K562 (cell line): Measurements from ENCODE around the gene ILKAP. TPM values are rescaled to one million over a fixed set of nuclear protein-coding genes. Genes with fewer than 3 reads are reported as not detected.

Experiments
- CHD1 ChIP-seq: fragments of 200-600 bp; sonication (generic); IDR thresholded peaks from one replicate; pipeline ENCODE4 v1.6.1; 2012; ENCODE audit warnings: mild to moderate bottlenecking, moderate library complexity, low read length, inconsistent platforms
- CTBP1 ChIP-seq: fragments of 450-650 bp; IDR thresholded peaks from 2 replicates; pipeline ENCODE4 v1.6.1; 2016; ENCODE audit warnings: borderline replicate concordance
- MBD2 ChIP-seq: sonication (generic); IDR thresholded peaks from 2 replicates; pipeline ENCODE4 v1.6.1; 2016; ENCODE audit warnings: low read depth, borderline replicate concordance
- RBM15 ChIP-seq: fragments of 200-400 bp; formaldehyde crosslinking; IDR thresholded peaks from 2 replicates; pipeline ENCODE4 v1.6.1; 2018; ENCODE audit warnings: mild to moderate bottlenecking, low read length, moderate library complexity; ENCODE audit not compliant: insufficient read depth
- RFX1 ChIP-seq: fragments of 450-650 bp; IDR thresholded peaks from 2 replicates; pipeline ENCODE4 v1.6.1; 2016; ENCODE audit warnings: mild to moderate bottlenecking, moderate library complexity
- polyA plus RNA-seq, 8 experiments: library from polyadenylated mRNA; depleted of rRNA in 4 of 8; stranded (reverse) in 5 of 8; unstranded in 3 of 8; fragments of >200 nt; fragmentation: Nextera tagmentation in 2 of 8; fragmentation: Illumina TruSeq in 1 of 8; extraction: Ambion mirVana in 2 of 8; extraction: Trizol in 1 of 8; gene quantifications; 2 replicates each; pipeline versions ENCODE4 v1.2.1 to v1.2.3, GENCODE V29; 2011 to 2014; ENCODE audit warnings: inconsistent platforms in 1 of 8, missing spikeins in 1 of 8
- total RNA-seq, 7 experiments: library from RNA; depleted of rRNA in 6 of 7; stranded (reverse); fragments of >200 nt in 6 of 7; fragmentation: Illumina TruSeq in 2 of 7; extraction: Trizol in 2 of 7; gene quantifications; 2 replicates each; pipeline versions ENCODE4 v1.2.1 to v1.2.3, GENCODE V29; 2011 to 2021; ENCODE audit warnings: low replicate concordance in 1 of 7
- TF ChIP-seq, protein P1 (sequence below): fragments of 450-650 bp; formaldehyde crosslinking; IDR thresholded peaks from 2 replicates; pipeline ENCODE4 v1.4.0; 2020; ENCODE audit warnings: mild to moderate bottlenecking, mixed read lengths
- TF ChIP-seq, protein P2 (sequence below): sonication (generic); formaldehyde crosslinking; IDR thresholded peaks from 2 replicates; pipeline ENCODE4 v1.8.0; 2022; ENCODE audit warnings: mild to moderate bottlenecking, missing genetic modification reagents
- TF ChIP-seq, protein P3 (sequence below): fragments of 150-350 bp; conservative IDR thresholded peaks from 2 replicates; pipeline ENCODE4 v1.6.1; 2014; ENCODE audit warnings: low read length
- TF ChIP-seq, protein P4 (sequence below): sonication (generic); formaldehyde crosslinking; IDR thresholded peaks from 2 replicates; pipeline ENCODE4 v1.8.0; 2023; ENCODE audit warnings: mild to moderate bottlenecking, missing genetic modification reagents

Gene ILKAP
- total and polyA plus RNA-seq, 9 of the 15 experiments (the other 6 are each of a cell fraction or from before 2014, with no cell fraction given): 3.1 to 43.9 (median 20.7) TPM

DNA sequence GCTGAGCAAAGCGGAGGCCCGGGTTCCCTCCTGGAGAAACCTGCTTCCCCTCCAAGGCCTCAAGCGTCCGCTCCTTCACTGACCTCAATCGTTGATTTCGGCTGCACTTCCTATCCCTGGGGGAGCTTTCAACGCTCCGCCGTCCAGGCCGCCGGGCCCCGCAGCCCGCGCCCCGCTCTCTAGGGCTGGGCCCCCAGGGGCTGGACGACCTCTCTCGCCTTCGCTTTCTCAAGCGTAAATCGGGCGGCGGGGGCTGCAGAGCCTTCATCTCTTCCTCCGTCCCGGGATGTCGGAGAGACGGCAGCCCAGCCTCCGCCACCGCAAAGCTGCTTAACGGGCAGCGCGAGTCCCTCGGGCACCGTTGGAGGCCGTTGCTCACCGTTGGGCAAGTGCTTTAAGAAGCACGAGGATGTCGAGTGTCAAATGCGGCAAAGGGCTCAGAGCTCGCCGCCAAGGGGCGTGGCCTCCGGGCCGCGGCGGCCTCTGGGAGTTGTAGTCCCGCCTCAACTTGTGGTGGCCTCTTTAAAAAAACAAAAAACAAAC, 27.8 kb upstream of the ILKAP start (continued):
- TF ChIP-seq, protein P1, sequence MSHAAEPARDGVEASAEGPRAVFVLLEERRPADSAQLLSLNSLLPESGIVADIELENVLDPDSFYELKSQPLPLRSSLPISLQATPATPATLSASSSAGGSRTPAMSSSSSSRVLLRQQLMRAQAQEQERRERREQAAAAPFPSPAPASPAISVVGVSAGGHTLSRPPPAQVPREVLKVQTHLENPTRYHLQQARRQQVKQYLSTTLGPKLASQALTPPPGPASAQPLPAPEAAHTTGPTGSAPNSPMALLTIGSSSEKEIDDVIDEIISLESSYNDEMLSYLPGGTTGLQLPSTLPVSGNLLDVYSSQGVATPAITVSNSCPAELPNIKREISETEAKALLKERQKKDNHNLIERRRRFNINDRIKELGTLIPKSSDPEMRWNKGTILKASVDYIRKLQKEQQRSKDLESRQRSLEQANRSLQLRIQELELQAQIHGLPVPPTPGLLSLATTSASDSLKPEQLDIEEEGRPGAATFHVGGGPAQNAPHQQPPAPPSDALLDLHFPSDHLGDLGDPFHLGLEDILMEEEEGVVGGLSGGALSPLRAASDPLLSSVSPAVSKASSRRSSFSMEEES (CRISPR knock-in tag): no peak
- TF ChIP-seq MBD2 (0 out of 2 replicates have a peak, but pooled peaks have one; percentile 39), CTBP1 (0 out of 2 replicates have a peak, but pooled peaks have one; percentile 18), RBM15 (no peak), RFX1 (no peak), CHD1 (no peak)
- TF ChIP-seq, protein P2, sequence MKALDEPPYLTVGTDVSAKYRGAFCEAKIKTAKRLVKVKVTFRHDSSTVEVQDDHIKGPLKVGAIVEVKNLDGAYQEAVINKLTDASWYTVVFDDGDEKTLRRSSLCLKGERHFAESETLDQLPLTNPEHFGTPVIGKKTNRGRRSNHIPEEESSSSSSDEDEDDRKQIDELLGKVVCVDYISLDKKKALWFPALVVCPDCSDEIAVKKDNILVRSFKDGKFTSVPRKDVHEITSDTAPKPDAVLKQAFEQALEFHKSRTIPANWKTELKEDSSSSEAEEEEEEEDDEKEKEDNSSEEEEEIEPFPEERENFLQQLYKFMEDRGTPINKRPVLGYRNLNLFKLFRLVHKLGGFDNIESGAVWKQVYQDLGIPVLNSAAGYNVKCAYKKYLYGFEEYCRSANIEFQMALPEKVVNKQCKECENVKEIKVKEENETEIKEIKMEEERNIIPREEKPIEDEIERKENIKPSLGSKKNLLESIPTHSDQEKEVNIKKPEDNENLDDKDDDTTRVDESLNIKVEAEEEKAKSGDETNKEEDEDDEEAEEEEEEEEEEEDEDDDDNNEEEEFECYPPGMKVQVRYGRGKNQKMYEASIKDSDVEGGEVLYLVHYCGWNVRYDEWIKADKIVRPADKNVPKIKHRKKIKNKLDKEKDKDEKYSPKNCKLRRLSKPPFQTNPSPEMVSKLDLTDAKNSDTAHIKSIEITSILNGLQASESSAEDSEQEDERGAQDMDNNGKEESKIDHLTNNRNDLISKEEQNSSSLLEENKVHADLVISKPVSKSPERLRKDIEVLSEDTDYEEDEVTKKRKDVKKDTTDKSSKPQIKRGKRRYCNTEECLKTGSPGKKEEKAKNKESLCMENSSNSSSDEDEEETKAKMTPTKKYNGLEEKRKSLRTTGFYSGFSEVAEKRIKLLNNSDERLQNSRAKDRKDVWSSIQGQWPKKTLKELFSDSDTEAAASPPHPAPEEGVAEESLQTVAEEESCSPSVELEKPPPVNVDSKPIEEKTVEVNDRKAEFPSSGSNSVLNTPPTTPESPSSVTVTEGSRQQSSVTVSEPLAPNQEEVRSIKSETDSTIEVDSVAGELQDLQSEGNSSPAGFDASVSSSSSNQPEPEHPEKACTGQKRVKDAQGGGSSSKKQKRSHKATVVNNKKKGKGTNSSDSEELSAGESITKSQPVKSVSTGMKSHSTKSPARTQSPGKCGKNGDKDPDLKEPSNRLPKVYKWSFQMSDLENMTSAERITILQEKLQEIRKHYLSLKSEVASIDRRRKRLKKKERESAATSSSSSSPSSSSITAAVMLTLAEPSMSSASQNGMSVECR (CRISPR knock-in tag): peak; percentile 69
- TF ChIP-seq, protein P3, sequence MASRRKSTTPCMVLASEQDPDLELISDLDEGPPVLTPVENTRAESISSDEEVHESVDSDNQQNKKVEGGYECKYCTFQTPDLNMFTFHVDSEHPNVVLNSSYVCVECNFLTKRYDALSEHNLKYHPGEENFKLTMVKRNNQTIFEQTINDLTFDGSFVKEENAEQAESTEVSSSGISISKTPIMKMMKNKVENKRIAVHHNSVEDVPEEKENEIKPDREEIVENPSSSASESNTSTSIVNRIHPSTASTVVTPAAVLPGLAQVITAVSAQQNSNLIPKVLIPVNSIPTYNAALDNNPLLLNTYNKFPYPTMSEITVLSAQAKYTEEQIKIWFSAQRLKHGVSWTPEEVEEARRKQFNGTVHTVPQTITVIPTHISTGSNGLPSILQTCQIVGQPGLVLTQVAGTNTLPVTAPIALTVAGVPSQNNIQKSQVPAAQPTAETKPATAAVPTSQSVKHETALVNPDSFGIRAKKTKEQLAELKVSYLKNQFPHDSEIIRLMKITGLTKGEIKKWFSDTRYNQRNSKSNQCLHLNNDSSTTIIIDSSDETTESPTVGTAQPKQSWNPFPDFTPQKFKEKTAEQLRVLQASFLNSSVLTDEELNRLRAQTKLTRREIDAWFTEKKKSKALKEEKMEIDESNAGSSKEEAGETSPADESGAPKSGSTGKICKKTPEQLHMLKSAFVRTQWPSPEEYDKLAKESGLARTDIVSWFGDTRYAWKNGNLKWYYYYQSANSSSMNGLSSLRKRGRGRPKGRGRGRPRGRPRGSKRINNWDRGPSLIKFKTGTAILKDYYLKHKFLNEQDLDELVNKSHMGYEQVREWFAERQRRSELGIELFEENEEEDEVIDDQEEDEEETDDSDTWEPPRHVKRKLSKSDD: no peak
- TF ChIP-seq, protein P4, sequence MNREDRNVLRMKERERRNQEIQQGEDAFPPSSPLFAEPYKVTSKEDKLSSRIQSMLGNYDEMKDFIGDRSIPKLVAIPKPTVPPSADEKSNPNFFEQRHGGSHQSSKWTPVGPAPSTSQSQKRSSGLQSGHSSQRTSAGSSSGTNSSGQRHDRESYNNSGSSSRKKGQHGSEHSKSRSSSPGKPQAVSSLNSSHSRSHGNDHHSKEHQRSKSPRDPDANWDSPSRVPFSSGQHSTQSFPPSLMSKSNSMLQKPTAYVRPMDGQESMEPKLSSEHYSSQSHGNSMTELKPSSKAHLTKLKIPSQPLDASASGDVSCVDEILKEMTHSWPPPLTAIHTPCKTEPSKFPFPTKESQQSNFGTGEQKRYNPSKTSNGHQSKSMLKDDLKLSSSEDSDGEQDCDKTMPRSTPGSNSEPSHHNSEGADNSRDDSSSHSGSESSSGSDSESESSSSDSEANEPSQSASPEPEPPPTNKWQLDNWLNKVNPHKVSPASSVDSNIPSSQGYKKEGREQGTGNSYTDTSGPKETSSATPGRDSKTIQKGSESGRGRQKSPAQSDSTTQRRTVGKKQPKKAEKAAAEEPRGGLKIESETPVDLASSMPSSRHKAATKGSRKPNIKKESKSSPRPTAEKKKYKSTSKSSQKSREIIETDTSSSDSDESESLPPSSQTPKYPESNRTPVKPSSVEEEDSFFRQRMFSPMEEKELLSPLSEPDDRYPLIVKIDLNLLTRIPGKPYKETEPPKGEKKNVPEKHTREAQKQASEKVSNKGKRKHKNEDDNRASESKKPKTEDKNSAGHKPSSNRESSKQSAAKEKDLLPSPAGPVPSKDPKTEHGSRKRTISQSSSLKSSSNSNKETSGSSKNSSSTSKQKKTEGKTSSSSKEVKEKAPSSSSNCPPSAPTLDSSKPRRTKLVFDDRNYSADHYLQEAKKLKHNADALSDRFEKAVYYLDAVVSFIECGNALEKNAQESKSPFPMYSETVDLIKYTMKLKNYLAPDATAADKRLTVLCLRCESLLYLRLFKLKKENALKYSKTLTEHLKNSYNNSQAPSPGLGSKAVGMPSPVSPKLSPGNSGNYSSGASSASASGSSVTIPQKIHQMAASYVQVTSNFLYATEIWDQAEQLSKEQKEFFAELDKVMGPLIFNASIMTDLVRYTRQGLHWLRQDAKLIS (CRISPR knock-in tag): 0 out of 2 replicates have a peak, but pooled peaks have one; percentile 61
